K562 (cell line): ENCODE results near the gene TMOD3. TPM values are rescaled to one million over a fixed set of nuclear protein-coding genes. Genes with fewer than 3 reads are reported as not detected.

Experiments used
- C11orf30 ChIP-seq: fragments of 450-650 bp; IDR thresholded peaks from 2 replicates; pipeline ENCODE4 v1.6.1; 2016; ENCODE audit warnings: low read depth, mild to moderate bottlenecking
- COPS2 ChIP-seq: fragments of 450-650 bp; conservative IDR thresholded peaks from 2 replicates; pipeline ENCODE4 v1.6.1; 2016; ENCODE audit warnings: mild to moderate bottlenecking, moderate library complexity
- GTF2A2 ChIP-seq: IDR thresholded peaks from 2 replicates; pipeline ENCODE4 v1.6.1; 2016; ENCODE audit warnings: mild to moderate bottlenecking, missing genetic modification characterization, missing compliant biosample characterization
- HMBOX1 ChIP-seq: sonication (generic); IDR thresholded peaks from 2 replicates; pipeline ENCODE4 v1.6.1; 2016
- HNRNPLL ChIP-seq: fragments of 200-400 bp; formaldehyde crosslinking; IDR thresholded peaks from 2 replicates; pipeline ENCODE4 v1.6.1; 2017; ENCODE audit warnings: low read length, low read depth, mild to moderate bottlenecking; ENCODE audit not compliant: poor library complexity, severe bottlenecking
- MAFG ChIP-seq: fragments of 450-650 bp; conservative IDR thresholded peaks from 2 replicates; pipeline ENCODE4 v1.6.1; 2016; ENCODE audit warnings: missing genetic modification characterization, missing compliant biosample characterization
- MAFK ChIP-seq: IDR thresholded peaks from 2 replicates; pipeline ENCODE4 v1.6.1; 2011; ENCODE audit warnings: low read length, improper control_type of control experiment
- NFIC ChIP-seq: fragments of 450-650 bp; IDR thresholded peaks from 2 replicates; pipeline ENCODE4 v1.6.1; 2017; ENCODE audit warnings: mild to moderate bottlenecking, inconsistent platforms
- PTRF ChIP-seq: fragments of 450-650 bp; IDR thresholded peaks from 2 replicates; pipeline ENCODE4 v1.6.1; 2016; ENCODE audit warnings: mild to moderate bottlenecking, missing genetic modification characterization, missing compliant biosample characterization
- SP2 ChIP-seq: IDR thresholded peaks from 2 replicates; pipeline ENCODE4 v1.6.1; 2011; ENCODE audit warnings: mild to moderate bottlenecking, low read depth, low read length, moderate library complexity; ENCODE audit not compliant: poor library complexity, severe bottlenecking; ENCODE audit errors: extremely low read depth
- THRAP3 ChIP-seq: fragments of 450-650 bp; IDR thresholded peaks from 2 replicates; pipeline ENCODE4 v1.6.1; 2016; ENCODE audit warnings: mild to moderate bottlenecking, inconsistent platforms, borderline replicate concordance
- YY1 ChIP-seq, 3 experiments: IDR thresholded peaks; 2 replicates each; pipeline ENCODE4 v1.6.1; 2011; ENCODE audit warnings: low read length in 2 of 3, mild to moderate bottlenecking in 2 of 3, moderate library complexity in 2 of 3, borderline replicate concordance in 1 of 3, control low read depth in 1 of 3, low read depth in 1 of 3; ENCODE audit not compliant: insufficient read depth in 3 of 3, insufficient replicate concordance in 2 of 3, control insufficient read depth in 1 of 3, insufficient read length in 1 of 3; ENCODE audit errors: extremely low read depth in 1 of 3
- ZNF143 ChIP-seq: sonication (generic); formaldehyde crosslinking; IDR thresholded peaks from 2 replicates; pipeline ENCODE4 v1.9.0; 2022; ENCODE audit warnings: mild to moderate bottlenecking, missing genetic modification reagents
- ZNF24 ChIP-seq: fragments of 450-650 bp; IDR thresholded peaks from 2 replicates; pipeline ENCODE4 v1.6.1; 2016
- ZNF324 ChIP-seq: fragments of 250-450 bp; sonication (Bioruptor Pico); IDR thresholded peaks from 2 replicates; pipeline ENCODE4 v1.4.0; 2020; ENCODE audit warnings: mild to moderate bottlenecking
- ZNF639 ChIP-seq, 2 experiments: fragments of 200-800 bp in 1 of 2; sonication (Bioruptor generic) in 1 of 2; sonication (generic) in 1 of 2; formaldehyde crosslinking in 1 of 2; IDR thresholded peaks in 1 of 2; conservative IDR thresholded peaks in 1 of 2; 2 replicates each; pipeline versions ENCODE4 v1.5.0 to v1.6.1; 2016 to 2020; ENCODE audit warnings: missing compliant biosample characterization in 1 of 2, missing genetic modification characterization in 1 of 2, missing genetic modification reagents in 1 of 2
- polyA plus RNA-seq, 8 experiments: library from polyadenylated mRNA; depleted of rRNA in 4 of 8; stranded (reverse) in 5 of 8; unstranded in 3 of 8; fragments of >200 nt; fragmentation: Nextera tagmentation in 2 of 8; fragmentation: Illumina TruSeq in 1 of 8; extraction: Ambion mirVana in 2 of 8; extraction: Trizol in 1 of 8; gene quantifications; 2 replicates each; pipeline versions ENCODE4 v1.2.1 to v1.2.3, GENCODE V29; 2011 to 2014; ENCODE audit warnings: inconsistent platforms in 1 of 8, missing spikeins in 1 of 8
- total RNA-seq, 7 experiments: library from RNA; depleted of rRNA in 6 of 7; stranded (reverse); fragments of >200 nt in 6 of 7; fragmentation: Illumina TruSeq in 2 of 7; extraction: Trizol in 2 of 7; gene quantifications; 2 replicates each; pipeline versions ENCODE4 v1.2.1 to v1.2.3, GENCODE V29; 2011 to 2021; ENCODE audit warnings: low replicate concordance in 1 of 7
- TF ChIP-seq, protein P1 (sequence below): fragments of 250-450 bp; sonication (Bioruptor Pico); IDR thresholded peaks from 2 replicates; pipeline ENCODE4 v1.8.0; 2022; ENCODE audit warnings: inconsistent platforms, mild to moderate bottlenecking, moderate library complexity, borderline replicate concordance
- TF ChIP-seq, protein P2 (sequence below): fragments of 250-450 bp; sonication (Bioruptor Pico); IDR thresholded peaks from 2 replicates; pipeline ENCODE4 v1.4.0; 2020; ENCODE audit warnings: mild to moderate bottlenecking, moderate library complexity, borderline replicate concordance

TMOD3 gene
- total and polyA plus RNA-seq, 9 of the 15 experiments (the other 6 are each of a cell fraction or from before 2014, with no cell fraction given): 6.8 to 45.0 (median 30.9) TPM

DNA sequence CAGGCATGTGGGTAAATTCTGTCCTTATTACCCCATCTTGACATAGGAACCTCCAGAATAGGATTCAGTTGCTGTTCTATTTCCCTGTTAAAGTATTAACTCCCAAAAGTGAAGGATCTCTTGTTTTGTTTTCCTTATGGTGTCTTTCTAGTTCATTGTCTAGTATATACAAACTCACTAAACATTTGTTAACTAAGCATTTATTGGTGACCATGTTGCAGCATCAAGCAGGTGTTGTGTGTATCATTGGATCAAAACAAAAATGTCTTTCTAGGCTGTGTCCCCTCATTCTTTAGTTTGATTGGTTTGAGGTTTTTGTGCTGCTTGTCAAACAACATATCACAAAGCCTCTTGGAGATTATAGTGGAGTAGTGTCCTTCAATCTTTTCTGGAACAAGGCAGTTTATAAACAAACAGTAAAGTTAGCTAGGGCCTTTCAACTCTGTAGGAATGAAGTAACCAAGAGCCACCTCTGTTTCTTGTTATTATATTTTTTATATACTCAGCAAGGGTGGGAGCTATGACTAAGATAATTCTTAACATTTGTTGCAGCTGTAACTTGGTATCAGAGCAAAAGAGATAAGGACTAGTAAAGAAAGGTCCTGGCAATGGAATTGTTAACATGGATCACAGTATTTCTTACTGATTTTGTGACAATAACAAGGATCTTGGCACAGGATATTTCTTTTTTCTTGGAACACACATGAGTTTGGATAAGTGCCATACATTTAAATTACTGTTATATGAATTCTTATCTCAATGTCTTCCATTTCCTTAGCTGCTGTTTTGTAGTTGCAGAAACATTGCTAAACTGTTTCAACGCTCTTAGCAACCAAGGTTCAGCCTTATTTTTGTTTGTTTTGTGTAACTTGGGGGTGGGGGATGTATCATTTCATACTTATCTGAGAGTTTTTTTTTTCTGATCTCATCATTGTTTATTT is 49.3 kb downstream of the TMOD3 start (continued):
- TF ChIP-seq C11orf30 (peak; percentile 60), YY1 (IDR thresholded peaks at IDR 0.05; ENCODE audit: borderline replicate concordance in 1 of 3, control insufficient read depth in 1 of 3, extremely low read depth in 1 of 3, insufficient read depth in 3 of 3, insufficient read length in 1 of 3, insufficient replicate concordance in 2 of 3, low read depth in 1 of 3, low read length in 2 of 3) (no peak), ZNF143 (CRISPR knock-in tag) (no peak), NFIC (peak; percentile 73), THRAP3 (no peak), ZNF324 (CRISPR knock-in tag) (no peak), MAFG (tag) (peak; percentile 66), HMBOX1 (peak; percentile 96), GTF2A2 (tag) (no peak), PTRF (tag) (no peak), SP2 (no peak), ZNF24 (no peak), HNRNPLL (no peak), MAFK (peak; percentile 43; the same call in 1 of the 2 replicates), ZNF639 (CRISPR knock-in tag; conservative IDR thresholded peaks at IDR 0.05 in 1 of 2, IDR thresholded peaks at IDR 0.05 in 1 of 2) (peak in 1 of 2 experiments; percentile 24; a peak in 1 of 4 replicates), COPS2 (no peak)
- TF ChIP-seq, protein P1, sequence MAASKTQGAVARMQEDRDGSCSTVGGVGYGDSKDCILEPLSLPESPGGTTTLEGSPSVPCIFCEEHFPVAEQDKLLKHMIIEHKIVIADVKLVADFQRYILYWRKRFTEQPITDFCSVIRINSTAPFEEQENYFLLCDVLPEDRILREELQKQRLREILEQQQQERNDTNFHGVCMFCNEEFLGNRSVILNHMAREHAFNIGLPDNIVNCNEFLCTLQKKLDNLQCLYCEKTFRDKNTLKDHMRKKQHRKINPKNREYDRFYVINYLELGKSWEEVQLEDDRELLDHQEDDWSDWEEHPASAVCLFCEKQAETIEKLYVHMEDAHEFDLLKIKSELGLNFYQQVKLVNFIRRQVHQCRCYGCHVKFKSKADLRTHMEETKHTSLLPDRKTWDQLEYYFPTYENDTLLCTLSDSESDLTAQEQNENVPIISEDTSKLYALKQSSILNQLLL (CRISPR knock-in tag): no peak
- TF ChIP-seq, protein P2, sequence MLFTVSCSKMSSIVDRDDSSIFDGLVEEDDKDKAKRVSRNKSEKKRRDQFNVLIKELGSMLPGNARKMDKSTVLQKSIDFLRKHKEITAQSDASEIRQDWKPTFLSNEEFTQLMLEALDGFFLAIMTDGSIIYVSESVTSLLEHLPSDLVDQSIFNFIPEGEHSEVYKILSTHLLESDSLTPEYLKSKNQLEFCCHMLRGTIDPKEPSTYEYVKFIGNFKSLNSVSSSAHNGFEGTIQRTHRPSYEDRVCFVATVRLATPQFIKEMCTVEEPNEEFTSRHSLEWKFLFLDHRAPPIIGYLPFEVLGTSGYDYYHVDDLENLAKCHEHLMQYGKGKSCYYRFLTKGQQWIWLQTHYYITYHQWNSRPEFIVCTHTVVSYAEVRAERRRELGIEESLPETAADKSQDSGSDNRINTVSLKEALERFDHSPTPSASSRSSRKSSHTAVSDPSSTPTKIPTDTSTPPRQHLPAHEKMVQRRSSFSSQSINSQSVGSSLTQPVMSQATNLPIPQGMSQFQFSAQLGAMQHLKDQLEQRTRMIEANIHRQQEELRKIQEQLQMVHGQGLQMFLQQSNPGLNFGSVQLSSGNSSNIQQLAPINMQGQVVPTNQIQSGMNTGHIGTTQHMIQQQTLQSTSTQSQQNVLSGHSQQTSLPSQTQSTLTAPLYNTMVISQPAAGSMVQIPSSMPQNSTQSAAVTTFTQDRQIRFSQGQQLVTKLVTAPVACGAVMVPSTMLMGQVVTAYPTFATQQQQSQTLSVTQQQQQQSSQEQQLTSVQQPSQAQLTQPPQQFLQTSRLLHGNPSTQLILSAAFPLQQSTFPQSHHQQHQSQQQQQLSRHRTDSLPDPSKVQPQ (CRISPR knock-in tag): no peak
